HG02938 (cell line): Measurements from ENCODE around the gene PTRH1.

Experiments
- ATAC-seq: cut with Tn5 transposase; IDR thresholded peaks from one replicate; pipeline ENCODE4 v1.9.1; 2021; ENCODE audit warnings: mild to moderate bottlenecking, moderate library complexity; ENCODE audit not compliant: unreplicated experiment

PTRH1 gene

GRCh38 chr9:127742435-127743088 is 27.1 kb upstream of the PTRH1 start:
- no peak for ATAC-seq

- ATAC-seq = no peak
Measured at GRCh38 chr9:127741831-127742434, 26.5 kb upstream of the PTRH1 start.

DNA sequence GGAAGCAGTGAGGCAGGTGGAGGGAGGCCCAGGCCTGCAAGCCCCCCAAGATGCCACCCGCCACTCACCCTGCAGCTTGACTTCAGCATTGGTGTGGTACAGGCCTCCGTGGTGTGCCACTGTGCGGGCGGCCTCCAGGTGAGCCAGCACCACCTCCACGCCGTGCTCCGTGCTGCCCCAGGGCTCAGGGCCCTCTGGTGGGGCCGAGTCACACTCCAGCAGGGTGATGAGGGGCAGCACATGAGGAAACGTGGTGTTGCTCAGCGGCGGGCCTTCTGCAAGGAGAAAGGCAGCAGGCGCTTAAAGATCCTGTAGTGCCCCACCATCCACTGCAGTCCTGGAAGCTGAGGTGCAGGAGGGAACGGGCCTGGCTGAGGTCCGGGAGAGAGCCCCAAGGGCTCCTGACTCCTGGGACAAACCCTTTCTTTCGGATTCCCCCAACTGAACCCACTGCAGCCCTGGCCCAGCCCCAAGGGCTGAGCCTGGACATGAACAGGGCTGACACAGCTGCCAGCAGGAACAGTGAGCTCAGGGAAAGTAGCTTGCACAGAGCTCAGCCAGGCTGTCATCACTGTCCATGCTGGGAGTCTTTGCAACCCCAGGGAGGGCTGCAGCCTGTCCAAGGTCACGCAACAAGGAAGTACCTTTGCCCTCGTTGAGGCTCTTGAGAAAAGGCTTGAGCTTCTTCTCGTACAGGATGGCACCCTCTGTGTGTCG is 24.3 kb upstream of the PTRH1 start:
- no peak for ATAC-seq

GRCh38 chr9:127738666-127739065 is 23.2 kb upstream of the PTRH1 start:
- no peak for ATAC-seq

- ATAC-seq = no peak
Measured at GRCh38 chr9:127735530-127736185, 20.2 kb upstream of the PTRH1 start.

DNA sequence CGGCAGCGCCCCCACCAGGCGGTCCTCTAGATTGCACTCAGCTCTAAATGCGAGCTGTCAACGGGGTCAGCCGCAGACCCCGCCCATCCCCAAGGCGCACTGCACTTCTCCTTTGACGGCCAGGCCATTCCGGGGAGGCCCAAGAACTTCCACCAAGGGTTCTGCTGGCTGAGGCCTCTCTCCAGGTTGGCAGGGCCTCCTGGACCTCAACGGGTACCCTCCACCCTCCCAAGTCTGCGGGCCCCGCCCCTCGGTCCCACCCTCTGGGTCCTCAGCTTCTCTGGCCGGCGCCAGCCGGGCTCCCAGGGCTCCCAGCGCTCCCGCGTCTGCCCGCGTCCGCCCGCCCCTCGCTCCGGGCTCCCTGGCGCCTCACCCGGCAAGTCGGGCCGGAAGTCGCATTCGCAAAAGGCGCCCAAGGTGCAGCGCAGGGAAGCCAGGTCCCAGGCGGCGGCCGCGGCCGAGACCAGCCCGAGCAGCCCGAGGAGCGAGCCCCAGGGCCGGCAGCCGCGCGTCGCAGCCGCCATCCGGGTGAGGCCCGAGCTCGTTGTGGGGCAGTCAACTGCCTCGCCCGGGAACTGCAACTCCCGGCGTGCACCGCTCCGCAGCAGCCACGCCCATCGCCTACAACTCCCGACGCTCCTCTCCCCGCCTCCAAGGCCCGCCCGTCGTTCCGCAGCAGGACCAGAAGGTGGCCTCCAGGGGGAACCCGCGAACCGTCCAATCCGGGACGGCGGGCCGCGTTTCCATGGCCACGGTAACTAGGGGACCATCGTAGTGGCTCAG is 19.5 kb upstream of the PTRH1 start, which contains the start of gene TOR2A:
Gene TOR2A, minus strand, starts transcription at position 548 of the 783 bp plus-strand sequence. Its CDS starts 24 bp downstream, at position 524.
- peak; percentile 76 for ATAC-seq

GRCh38 chr9:127734247-127734746 is 18.8 kb upstream of the PTRH1 start:
- no peak for ATAC-seq

GRCh38 chr9:127733614-127734013 is 18.2 kb upstream of the PTRH1 start:
- ATAC-seq = no peak

- no peak for ATAC-seq
Measured at GRCh38 chr9:127732444-127732843, 17.0 kb upstream of the PTRH1 start.

GRCh38 chr9:127731938-127732337 is 16.5 kb upstream of the PTRH1 start:
- ATAC-seq = no peak

GRCh38 chr9:127730799-127731410 is 15.4 kb upstream of the PTRH1 start:
- no peak for ATAC-seq

GRCh38 chr9:127730262-127730661 is 14.8 kb upstream of the PTRH1 start:
- ATAC-seq = no peak

DNA sequence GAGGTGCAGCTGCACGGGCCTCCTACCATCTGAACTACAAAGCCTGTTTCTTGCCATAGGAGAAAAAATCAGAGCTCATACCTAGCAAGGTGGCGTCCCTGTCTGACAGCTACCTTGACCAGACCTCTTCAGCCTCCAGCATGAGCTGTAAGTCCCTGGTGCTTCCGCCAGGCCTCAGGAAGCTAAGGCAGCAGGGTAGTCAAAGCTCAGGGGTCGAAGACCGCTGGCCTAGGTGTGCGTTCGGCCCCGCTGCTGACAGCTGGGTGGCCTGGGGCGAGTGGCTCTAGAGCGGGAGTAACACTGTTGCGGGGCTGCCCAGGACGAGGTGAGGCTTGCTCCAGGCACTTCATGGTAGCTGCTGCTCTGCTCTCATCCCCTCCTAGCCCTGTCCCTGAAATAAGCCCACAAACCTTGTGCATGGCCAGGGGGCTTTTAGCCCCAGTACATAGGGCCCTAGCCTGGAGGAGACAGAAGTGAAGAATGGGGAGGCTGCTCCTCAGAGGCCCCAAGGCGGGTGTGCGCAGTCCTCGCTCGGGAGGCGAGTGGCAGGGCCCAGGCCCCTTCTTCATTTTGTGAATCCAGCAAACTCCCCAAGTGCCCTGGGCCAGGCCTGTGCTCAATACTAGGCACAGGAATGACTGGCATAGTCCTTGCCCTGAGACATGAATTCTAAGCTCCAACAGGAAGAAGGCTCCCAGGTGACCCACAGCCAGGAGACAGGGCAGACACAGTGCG is 14.2 kb upstream of the PTRH1 start:
- ATAC-seq = no peak

DNA sequence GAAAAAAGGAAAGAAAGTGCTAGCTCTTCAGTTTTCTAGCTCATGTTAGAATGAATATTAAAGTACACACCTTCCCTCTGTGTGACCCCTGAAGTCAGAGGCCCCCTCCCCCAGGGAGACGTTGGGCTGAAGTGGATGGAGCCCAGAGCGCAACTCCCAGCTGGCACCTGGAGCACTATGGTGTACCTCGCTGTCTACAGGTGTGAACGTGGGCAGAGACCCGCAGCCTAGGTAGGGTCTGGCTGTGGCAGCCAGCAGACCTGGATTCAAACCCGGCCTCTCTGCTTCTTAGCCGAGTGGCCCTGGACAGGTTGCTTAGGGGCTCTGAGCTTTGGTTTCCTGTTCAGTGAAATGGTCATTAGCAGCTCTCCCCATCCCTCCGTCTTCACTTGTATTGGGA is 13.3 kb upstream of the PTRH1 start:
- no peak for ATAC-seq

DNA sequence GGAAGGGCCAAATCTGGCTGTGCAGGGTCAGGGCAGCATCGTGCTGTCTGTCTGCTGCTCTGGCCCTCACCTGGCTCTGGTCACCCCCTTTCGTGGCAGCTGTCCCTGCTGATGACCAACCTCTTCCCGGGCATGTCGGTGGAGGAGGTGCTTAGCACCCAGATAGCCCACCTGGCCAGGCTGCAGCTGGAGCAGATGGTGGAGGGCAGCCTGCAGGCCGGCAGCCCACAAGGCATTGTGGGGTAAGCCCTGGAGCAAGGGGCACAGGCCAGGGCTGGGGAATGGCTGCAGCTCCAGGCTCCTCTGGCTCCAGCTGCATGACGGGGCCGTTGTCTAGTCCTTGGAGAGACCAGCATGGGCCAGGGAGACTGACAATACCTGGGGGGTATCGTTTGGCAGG is 11.4 kb upstream of the PTRH1 start:
- no peak for ATAC-seq

DNA sequence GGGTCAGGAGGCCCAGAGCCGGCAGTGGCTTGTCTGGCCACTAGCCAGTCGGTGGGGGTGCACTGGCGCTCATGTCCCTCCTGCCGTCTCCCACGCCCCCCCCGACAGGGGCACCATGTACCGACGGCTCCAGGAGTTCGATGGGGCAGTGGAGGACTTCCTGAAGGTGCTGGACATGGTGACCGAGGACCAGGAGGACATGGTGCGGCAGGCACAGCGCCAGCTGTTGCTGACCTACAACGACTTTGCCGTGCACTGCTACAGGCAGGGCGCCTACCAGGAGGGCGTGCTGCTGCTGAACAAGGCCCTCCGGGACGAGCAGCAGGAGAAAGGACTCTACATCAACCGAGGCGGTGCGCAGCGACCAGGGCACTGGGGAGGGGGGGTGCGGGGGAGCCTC is 8.5 kb upstream of the PTRH1 start:
- ATAC-seq = no peak

DNA sequence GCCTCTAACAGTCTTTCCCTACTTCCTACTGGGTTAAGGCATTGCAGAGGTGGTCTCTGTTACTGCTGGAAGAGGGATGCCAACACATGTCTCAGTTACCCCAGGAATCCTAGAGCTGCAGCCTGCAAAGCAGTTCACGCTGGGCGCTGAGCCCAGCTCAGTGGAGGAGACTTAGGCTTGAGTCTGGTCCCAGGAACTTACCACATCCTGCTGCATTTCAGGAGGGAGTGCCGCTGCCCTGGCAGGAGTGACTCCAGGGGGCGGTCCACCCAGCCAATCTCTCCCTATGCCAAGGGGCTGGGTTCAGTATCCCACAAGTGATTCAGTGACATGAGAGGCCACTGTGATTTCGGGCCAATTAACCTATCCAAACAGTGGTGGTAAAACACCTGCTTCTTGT is 8.0 kb upstream of the PTRH1 start:
- no peak for ATAC-seq

- no peak for ATAC-seq
Measured at GRCh38 chr9:127723013-127723412, 7.5 kb upstream of the PTRH1 start.

- ATAC-seq = no peak
Measured at GRCh38 chr9:127722055-127722745, 6.7 kb upstream of the PTRH1 start.
